Suprapubic skin (tissue), 4 donors: Measurements from ENCODE around the gene RASAL1.

Experiments used
- CTCF ChIP-seq, 2 donors: fragments of 200-600 bp in 1 of 2; fragments of 450-650 bp in 1 of 2; sonication (generic) in 1 of 2; IDR thresholded peaks; one replicate each; pipeline ENCODE4 v1.5.1; 2016 to 2019; ENCODE audit warnings: antibody characterized with exemption in 2 of 2, mild to moderate bottlenecking in 1 of 2, moderate library complexity in 1 of 2
- POLR2A ChIP-seq, 2 donors: fragments of 450-650 bp; IDR thresholded peaks; one replicate each; pipeline ENCODE4 v1.6.1; 2017; ENCODE audit warnings: antibody characterized with exemption in 2 of 2, mild to moderate bottlenecking in 2 of 2, moderate library complexity in 2 of 2
- POLR2AphosphoS5 ChIP-seq, 3 donors: sonication (generic); formaldehyde crosslinking; IDR thresholded peaks; one replicate each; pipeline ENCODE4 v1.6.1; 2017; ENCODE audit warnings: antibody characterized with exemption in 3 of 3

- no peak for TF ChIP-seq CTCF (IDR thresholded peaks at IDR 0.05)
- TF ChIP-seq POLR2A (IDR thresholded peaks at IDR 0.05) = no peak
- TF ChIP-seq POLR2AphosphoS5 (IDR thresholded peaks at IDR 0.05) = no peak
Measured at GRCh38 chr12:113057565-113058485, 77.7 kb downstream of the RASAL1 start.
